GM21528 (cell line): ENCODE results near the gene CCDC106.
A peak's percentile ranks its signal among the peaks of the same experiment; 100 is the strongest.

ENCODE experiments used
- ATAC-seq: cut with Tn5 transposase; IDR thresholded peaks from one replicate; pipeline ENCODE4 v1.9.1; 2021; ENCODE audit warnings: mild to moderate bottlenecking, moderate library complexity; ENCODE audit not compliant: unreplicated experiment, low FRiP score

CCDC106 gene

DNA sequence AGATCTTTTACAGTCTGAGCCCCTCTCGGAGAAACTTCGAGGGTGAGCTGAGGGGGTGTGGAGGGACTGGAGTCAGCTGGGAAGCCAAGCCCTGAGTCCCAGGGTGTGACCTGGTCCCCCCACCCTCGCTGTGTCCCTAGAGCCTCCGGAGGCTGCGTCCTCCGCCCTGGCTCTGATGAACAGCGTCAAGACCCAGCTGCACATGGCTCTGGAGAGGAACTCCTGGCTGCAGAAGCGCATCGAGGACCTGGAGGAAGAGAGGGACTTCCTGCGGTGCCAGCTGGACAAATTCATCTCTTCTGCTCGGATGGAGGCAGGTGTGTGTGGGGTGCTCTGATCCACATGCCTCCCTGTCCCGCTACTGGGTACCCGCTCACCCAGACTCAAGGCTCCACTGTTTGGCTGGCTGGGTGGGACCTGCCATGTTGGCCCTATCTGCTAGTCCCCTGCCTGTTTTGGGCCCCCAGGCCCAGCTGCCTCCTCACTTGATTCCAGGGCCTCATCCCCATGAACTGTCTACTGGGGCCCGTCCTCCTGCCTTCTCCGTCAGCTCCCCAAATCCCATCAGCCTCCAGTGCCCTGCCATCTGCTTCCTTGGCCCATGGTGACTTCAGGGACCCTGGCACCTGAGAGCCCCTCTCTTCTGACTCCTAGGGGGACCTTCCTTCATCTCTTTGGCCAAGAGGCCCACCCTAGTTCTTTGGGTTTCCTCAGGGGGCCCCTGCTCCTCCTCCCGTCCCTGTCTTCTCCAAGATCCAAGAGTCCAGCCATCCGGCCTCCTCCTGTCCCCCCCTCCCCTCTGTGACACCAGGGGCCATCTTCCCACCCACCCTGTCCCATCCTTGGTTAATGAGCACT is 1.5 kb downstream of the CCDC106 start:
- ATAC-seq, result no peak

DNA sequence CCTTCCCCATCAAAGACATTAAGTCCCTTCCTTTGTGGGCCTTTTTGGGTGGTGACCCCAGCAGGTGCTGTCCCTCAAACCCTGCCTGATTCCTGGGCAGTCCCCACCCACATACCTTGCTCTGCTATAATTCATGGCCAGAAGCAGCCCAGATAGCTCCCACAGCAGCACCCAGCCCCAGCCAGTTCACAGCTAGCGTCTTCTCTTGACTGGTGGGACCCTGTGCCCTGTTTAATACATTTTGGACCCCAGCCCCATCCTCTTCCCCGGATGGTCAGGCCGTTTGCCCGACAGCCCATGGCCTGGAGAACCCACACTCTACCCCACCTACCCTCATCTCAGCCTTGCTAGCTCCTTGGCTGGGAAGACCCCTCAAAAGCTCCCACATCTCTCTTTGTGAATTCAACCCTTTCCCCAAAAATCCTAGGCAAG is 2.1 kb downstream of the CCDC106 start:
- ATAC-seq, result no peak

DNA sequence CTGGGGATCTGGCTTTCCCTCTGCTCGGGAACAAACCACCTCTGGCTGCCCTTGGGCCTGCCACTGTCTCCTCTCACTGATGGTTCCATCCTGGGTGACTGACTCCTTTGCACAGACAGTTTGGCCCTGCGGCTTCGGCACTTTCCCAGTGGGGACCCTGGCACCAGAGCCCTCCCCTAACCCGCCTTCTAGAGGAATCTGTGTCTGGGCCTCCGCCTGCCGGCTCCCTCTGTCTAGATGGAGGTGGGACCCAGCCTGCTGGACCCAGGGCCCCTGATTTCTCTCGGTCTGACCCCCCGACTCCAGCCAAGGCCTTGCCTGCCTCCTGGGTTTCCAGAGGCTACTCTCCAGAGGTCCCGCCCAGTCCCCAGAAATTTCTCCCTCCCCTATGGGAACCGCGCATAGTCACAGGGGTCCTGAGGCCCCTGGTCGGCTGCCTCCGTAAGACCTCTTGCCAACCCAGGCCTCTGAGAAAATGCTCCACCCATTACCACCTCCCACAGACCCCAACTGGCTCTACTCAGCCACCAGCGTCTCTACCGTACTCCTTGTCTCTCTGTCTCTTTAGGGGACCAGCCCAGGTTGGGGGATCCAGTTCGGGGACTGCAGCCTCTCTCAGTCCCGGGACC is 2.7 kb downstream of the CCDC106 start:
- no peak for ATAC-seq

DNA sequence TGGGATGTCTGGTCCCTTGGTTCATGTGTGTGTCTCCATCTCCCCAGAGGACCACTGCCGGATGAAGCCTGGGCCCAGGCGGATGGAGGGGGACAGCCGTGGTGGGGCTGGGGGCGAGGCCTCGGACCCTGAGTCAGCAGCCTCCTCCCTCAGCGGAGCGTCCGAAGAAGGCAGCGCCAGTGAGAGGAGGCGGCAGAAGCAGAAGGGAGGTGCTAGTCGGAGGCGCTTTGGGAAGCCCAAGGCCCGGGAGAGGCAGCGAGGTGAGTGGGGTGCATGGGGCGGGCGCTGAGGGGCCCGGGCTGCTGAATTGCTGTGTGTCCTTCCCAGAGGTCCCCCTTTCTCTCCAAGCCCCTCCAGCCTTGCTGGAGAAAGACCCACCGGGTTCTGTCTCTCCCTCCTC is 3.2 kb downstream of the CCDC106 start:
- no peak for ATAC-seq

DNA sequence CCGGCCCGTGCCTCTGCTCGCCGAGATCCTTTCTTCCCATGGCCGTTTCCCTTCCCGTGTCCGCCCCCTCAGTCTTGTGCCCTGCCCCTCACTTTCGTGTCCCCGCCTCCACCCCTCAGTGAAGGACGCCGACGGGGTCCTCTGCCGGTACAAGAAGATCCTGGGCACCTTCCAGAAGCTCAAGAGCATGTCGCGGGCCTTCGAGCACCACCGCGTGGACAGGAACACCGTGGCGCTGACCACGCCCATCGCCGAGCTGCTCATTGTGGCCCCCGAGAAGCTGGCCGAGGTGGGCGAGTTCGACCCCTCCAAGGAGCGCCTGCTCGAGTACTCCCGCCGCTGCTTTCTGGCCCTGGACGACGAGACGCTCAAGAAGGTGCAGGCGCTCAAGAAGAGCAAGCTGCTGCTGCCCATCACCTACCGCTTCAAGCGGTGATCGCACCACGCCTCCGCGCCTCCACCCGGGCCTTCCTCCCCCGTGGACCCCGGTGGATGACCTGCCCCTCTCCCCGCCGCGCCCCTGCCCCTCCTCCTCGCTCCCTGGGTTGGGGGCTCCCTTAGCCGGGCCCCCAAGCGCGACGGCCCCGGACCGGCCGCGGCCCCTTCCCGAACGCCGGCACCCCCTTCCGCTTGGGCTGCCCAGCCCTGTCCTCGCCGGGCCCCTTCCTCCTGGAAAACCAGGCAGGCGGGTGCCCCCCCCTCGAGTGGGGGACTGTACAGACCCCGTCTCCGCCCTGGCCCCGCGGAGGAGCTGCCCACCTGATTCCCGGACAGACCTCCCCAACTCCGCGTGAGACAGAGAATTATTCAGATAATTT is 4.5 kb downstream of the CCDC106 start:
- no peak for ATAC-seq

DNA sequence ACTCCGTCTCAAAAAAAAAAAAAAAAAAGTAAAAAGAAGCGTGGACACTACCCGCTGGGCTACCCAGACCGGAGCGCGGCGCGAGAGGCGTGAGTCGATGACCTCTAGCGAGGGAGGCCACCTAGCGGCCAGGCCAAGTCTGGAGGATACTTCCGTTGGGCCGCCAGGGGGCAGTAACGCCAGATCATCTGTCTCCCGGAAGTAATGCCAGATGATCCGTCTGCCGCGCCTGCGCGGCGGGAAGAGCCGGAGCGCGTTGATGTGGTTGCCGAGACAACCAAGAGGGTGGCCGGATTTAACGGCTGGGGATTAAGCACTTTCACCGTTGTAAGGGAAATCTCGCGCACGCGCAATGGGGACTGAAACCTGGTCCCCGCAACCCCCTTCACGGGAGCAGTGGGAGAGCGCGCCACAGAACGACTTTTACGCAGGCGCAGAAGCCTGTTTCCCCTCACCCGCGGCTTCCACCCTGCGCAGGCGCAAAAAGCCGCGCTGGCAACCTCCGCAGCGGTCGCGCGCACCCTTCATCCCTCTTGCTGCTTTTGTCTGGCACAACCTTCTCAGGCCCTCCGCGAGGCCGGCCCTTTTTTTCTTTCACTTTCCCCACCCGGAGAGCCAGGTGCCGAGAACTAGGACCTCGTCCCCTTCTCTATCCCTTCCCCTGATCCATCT is 5.8 kb downstream of the CCDC106 start:
- peak; percentile 43 for ATAC-seq

DNA sequence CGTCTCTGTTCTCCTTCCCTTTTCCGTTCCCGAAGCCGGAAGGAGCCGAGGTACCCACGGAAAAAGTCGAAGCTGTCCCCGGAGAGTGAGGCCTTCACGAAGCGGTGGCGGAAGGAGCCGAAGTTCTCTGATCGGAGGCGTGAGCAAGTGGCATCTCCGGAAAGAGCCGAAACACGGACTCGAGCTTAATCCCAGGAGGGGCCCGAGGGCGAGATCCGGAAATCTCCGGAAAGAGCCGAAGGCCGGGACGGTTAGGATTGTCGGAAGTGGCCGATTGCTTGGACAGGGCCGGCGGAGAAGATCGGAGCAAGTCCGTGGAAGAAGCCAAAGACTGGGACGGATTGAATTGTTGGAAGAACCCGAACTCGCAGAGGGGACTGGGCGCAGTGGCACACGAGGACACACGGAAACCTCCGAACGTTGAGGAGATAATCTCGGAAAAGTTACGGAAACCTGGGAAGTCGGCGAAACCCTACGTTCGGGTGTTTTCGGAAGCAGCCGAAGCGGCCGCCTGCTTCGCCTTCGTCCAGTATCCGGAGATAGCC is 6.4 kb downstream of the CCDC106 start:
- ATAC-seq, result peak; percentile 57

DNA sequence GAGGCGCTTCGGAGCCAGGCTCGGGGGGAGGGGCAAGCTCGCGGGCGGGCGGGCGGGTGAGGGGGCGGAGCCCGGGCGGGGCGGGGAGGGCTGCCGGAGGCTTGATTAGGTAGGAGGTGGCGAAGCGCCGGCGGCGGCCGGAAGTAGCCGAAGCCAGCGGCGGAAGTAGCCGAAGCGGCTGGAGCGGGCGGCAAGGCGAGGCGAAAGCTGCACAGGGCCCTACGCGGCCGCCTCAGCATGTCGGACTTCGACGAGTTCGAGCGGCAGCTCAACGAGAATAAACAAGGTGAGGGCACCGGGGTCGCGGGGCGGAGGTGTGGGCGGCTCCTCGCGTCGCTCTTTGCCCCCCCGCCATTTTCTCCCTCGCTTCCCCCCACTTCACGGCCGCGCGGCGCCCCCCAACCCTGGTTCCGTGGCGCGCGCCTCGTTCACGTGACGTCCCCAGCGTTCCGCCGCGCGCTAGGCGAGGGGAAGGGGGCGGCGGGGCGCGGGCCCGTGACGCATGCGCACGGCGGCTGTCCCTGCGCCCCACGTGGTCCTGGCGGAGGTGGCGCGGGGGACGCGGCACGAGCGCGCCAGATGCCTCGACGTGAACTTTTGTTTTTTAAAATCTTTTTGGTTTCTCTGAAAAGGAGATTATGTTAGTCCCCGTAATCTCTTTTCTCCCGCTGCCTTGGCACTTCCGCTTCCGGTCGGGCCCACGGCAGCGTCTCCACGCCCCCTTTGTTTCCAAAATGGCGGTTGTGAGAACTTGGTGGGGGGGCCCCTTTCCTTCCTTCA is 7.0 kb downstream of the CCDC106 start, which contains the start of gene U2AF2:
Gene U2AF2, plus strand, starts transcription at position 168 of the 780 bp plus-strand sequence. Its CDS starts 70 bp downstream, at position 238.
- peak; percentile 39 for ATAC-seq

DNA sequence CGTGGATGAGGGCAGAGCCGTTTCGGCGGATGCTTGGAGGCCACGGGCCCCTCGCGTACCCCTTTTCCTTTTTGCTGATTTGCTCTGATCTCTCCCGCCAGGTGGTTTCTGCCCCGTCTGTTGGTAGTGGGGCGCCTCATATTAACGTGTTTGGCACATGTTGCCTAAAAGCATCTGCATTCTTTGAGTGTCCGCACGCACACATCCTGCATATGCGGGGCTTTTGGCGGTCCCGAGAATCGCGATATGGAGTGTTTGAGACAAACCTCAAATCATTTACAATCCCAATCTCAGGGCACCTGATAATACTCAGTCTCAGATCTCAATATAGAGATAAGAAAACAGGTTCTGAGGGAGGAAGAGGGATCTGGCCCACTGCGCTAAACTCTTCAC is 7.6 kb downstream of the CCDC106 start:
- ATAC-seq, result no peak

DNA sequence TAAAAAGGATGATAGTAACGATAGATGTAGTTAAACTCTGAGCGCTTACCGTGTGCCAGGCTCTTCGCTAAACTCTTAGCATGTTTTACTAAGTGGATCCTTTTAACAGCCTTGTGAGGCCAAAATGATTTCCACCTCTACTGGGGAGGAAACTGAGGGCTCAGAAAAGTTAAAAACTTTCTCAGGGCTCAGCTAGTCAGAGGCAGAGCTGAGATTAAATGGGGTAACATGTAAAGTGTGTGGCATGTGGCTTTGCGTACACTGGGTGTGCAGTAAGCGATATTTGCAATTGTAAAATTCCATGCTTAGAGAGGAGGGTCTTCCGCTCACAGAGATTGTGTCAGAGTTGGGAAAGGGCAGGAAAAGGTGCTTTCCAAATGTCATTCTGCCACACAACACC is 8.5 kb downstream of the CCDC106 start:
- no peak for ATAC-seq

DNA sequence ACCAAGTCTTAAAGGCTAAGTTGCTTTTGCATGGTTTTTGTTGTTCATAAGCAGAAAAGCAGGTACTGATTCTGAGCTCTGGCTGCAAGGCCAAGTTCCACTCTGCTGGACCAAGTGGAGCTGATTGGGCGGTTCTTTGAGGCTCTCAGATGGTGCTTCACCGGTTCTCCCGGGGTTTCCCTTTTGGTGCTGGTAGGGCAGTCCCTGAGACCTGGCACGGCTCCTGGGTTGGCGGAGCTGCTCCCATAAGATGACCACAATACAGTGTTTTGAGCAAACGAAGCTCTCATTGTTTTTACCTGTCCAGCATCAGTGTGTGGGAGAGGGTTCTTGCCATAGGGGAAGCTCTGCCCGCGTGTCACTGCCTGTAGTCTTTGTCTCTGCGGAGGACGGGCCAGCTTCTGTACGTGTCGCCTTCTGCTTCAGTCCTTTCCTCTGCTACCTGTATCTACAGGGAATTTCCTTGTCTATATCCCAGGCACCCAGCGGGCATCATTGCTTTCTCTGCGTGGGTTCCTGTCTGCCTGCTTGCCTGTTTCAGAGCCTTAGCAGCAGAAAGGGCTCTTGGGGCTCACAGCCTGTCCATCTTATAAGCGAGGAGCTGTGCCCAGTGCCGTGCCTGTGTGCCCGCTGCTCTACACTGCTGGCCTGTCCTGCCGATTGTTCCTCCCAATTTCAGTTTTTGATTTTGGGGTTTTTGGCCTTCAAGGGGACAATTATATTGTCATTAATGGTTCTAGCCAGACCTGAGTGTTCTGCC is 9.2 kb downstream of the CCDC106 start:
- no peak for ATAC-seq

DNA sequence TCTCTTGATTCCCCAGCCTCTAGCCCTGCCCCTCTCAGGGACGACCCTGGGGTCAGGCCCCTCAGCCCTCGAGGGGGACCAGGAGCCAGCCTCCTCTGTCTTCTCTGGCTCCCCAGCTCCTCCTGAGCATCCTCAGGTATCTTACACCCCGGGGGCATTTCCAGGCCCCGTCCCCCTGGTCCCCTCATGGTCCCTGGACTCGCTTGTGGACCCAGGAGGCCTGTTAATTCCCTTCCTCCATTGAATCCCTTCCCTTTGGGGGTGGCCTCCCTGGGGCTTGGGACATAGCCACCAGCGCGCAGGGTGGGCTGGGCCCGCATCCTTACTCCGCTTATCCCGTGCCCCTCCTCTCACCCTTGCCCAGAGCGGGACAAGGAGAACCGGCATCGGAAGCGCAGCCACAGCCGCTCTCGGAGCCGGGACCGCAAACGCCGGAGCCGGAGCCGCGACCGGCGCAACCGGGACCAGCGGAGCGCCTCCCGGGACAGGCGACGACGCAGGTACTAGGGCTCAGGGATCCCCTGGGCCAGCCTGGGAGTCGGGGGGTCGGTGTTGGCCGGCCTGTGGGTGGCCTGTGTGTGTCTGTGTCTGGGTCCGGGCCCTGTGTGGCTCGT is 10.9 kb downstream of the CCDC106 start:
- no peak for ATAC-seq

DNA sequence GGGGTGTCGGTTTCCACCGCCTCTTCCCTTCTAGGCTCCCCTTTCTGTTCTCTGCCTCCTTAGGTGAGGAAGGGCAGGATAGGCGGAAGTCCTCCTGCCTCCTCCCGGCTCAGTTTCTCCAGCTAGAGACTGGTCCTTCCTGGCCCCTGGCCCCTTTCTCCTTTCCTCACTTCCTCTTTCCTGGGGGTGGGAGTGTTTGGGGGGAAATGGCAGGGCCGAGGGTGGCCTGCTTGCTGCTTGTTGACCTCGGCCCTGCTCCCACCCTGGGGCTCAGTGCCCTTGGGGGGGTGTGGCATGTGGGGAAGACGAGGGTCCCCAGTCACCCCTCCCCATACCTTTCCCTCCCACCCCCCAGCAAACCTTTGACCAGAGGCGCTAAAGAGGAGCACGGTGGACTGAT is 11.8 kb downstream of the CCDC106 start:
- no peak for ATAC-seq

DNA sequence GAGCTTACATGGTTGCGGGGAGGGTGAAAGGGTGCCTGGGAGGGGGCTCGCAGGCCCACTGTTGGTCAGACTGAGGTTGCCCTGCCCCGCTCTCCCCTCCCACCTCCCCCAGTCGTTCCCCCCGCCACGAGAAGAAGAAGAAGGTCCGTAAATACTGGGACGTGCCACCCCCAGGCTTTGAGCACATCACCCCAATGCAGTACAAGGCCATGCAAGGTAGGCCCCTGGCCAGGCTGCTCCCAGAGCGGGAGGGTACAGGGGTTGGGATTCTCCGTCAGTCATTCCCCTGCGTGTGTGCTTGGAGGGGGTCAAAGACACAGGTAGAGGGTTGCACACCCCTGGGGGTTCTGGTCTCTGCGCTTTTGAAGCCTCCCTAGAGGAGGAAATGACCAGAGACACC is 12.4 kb downstream of the CCDC106 start:
- ATAC-seq, result no peak

DNA sequence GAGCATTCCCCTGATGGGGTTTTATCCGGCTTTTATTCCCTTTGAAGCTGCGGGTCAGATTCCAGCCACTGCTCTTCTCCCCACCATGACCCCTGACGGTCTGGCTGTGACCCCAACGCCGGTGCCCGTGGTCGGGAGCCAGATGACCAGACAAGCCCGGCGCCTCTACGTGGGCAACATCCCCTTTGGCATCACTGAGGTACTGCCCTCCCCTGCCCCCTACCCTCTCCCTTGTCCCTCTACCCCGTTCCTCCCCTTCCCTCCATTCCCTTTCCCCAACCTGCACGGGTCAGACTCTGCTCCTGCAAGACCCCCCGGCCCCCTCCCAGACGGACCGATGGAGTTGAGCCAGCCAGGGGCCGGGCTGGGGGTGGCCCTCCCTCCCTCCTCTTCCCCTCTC is 13.0 kb downstream of the CCDC106 start:
- ATAC-seq, result no peak

DNA sequence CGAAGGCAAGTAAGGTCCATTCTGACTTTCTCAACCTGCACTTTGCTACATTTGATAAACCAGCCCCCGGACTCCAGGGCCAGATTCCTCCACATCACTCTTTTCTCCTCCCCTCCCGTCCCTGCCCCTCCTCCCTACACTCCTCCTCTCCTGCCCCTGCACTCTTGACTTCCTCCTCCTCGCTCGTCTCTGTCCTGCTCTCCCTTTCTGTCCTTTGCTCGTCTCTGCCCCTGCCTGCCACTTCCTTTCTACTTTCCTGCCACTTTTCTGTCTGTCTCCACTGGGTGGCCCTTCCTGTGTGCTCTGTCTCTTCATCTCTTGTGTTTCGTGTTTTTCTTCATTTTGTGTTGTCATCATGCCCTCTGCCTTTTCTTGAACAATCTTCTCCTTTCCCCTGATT is 13.8 kb downstream of the CCDC106 start:
- ATAC-seq, result no peak

DNA sequence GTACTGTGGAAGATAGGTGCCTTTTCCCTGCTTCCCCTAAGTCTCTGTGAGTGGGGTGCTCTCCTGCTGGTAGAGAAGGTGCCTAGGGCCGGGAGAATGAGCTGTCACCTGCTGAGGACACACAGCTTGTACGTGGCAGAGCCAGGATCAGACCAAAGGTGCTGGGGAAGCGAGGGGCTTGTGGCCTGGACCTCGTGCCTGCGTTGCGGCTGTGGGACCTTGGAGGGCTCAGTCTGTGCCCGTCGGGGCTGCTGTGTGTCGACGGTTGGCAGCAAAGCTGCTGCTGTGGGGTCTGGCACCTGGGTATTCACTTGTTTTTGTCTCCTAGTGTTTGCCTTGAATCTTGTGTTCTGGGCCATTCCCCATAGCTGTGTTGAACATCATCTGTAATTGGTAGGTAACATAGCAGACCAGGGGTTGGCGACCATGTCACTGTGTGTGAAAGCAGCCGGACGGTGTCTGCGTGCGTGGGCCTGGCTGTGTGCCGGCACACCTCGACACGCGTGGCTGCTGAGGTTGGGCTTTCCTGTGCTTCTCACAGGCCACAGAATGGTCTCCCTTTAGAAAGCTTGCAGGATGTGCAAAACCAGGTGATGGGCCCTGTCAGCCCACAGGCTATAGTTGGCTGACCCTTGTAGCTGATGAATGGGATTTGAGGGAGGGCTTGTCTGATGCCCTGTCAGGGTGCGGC is 16.0 kb downstream of the CCDC106 start:
- ATAC-seq, result no peak
